NCI-H2171 (cell line): ENCODE data around the gene TNFRSF1A.

Source experiments
- DNase-seq: peaks from one replicate; lab custom pipeline; 2025; lab: John Stamatoyannopoulos, UW

The TNFRSF1A gene

GRCh38 chr12:6341417-6342139 is at the start of gene TNFRSF1A:
TSS of gene TNFRSF1A (minus strand) at chr12:6342076. CDS start at chr12:6341814, 262 bp downstream.
- no peak for DNase-seq

GRCh38 chr12:6391013-6391412 is 49.1 kb upstream of the TNFRSF1A start:
- DNase-seq: no peak

- no peak for DNase-seq
Measured at GRCh38 chr12:6390084-6390799, 48.4 kb upstream of the TNFRSF1A start.

- no peak for DNase-seq
Measured at GRCh38 chr12:6387541-6387940, 45.7 kb upstream of the TNFRSF1A start.

- DNase-seq: no peak
Measured at GRCh38 chr12:6386491-6386890, 44.6 kb upstream of the TNFRSF1A start.

GRCh38 chr12:6386038-6386437 is 44.2 kb upstream of the TNFRSF1A start:
- DNase-seq: no peak

- DNase-seq: no peak
Measured at GRCh38 chr12:6384499-6385436, 42.9 kb upstream of the TNFRSF1A start.

- no peak for DNase-seq
Measured at GRCh38 chr12:6383572-6384498, 42.0 kb upstream of the TNFRSF1A start, which contains the start of gene LTBR. TSS of gene LTBR (plus strand) at chr12:6384162. CDS start at chr12:6384359, 197 bp downstream.

GRCh38 chr12:6382982-6383381 is 41.1 kb upstream of the TNFRSF1A start:
- DNase-seq: no peak

- DNase-seq: no peak
Measured at GRCh38 chr12:6382371-6382770, 40.5 kb upstream of the TNFRSF1A start.

- no peak for DNase-seq
Measured at GRCh38 chr12:6380141-6381121, 38.6 kb upstream of the TNFRSF1A start.

- no peak for DNase-seq
Measured at GRCh38 chr12:6378709-6379472, 37.0 kb upstream of the TNFRSF1A start.

- no peak for DNase-seq
Measured at GRCh38 chr12:6377667-6377994, 35.8 kb upstream of the TNFRSF1A start.

- no peak for DNase-seq
Measured at GRCh38 chr12:6376870-6377666, 35.2 kb upstream of the TNFRSF1A start.

- no peak for DNase-seq
Measured at GRCh38 chr12:6376079-6376869, 34.4 kb upstream of the TNFRSF1A start.

GRCh38 chr12:6375269-6376078 is 33.6 kb upstream of the TNFRSF1A start, which contains the start of gene SCNN1A:
TSS of gene SCNN1A (minus strand) at chr12:6375563. CDS start at chr12:6374783, 780 bp downstream.
- no peak for DNase-seq

- DNase-seq: no peak
Measured at GRCh38 chr12:6374786-6375160, 32.9 kb upstream of the TNFRSF1A start.
